Spleen (tissue), 7 donors: ENCODE results near the gene UBE2D1.

Source experiments
- POLR2AphosphoS5 ChIP-seq, 3 donors: sonication (generic); formaldehyde crosslinking; IDR thresholded peaks; one replicate each; pipeline ENCODE4 v1.5.1; 2017; ENCODE audit warnings: antibody characterized with exemption in 3 of 3
- TF ChIP-seq, protein P1 (sequence below), 11 experiments: fragments of 200-600 bp in 7 of 11; fragments of 450-650 bp in 4 of 11; sonication (generic) in 4 of 11; IDR thresholded peaks in 8 of 11; conservative IDR thresholded peaks in 3 of 11; 1 replicate in 7 of 11; 2 replicates in 4 of 11; pipeline versions ENCODE4 v1.4.0 to v1.8.0; 2016 to 2021; ENCODE audit warnings: antibody characterized with exemption in 11 of 11, inconsistent platforms in 4 of 11, mild to moderate bottlenecking in 1 of 11
- donor health status: DM: no; HTN: no; CAD: no; lungs with moderate emphysema.
- donor health status: DM: no; HTN: no; CAD: no.
- donor health status: DM: no; HTN: no; CAD: no.

DNA sequence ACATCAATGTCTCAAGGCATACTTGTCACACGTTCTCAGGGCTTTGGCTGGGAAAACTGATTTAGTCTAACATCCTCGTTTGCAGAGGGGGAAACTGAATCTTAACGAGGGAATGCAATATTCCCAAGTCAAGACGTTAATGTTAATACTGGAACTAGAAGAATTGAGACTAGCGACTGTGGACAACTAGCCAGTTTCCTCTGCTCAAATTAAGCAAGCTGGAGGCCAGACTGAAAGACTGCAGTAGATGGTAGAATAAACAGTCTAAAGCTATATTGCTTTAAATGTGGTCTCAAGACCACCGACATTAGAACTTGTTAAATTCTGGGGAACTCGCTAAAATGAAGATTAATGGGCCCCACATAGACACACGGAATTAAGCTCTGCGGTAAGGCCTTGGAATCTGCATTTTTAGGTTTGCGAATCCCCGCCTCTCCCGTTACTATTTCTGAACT, 49.8 kb downstream of the UBE2D1 start:
- TF ChIP-seq POLR2AphosphoS5 (IDR thresholded peaks at IDR 0.05): no peak
- TF ChIP-seq, protein P1, sequence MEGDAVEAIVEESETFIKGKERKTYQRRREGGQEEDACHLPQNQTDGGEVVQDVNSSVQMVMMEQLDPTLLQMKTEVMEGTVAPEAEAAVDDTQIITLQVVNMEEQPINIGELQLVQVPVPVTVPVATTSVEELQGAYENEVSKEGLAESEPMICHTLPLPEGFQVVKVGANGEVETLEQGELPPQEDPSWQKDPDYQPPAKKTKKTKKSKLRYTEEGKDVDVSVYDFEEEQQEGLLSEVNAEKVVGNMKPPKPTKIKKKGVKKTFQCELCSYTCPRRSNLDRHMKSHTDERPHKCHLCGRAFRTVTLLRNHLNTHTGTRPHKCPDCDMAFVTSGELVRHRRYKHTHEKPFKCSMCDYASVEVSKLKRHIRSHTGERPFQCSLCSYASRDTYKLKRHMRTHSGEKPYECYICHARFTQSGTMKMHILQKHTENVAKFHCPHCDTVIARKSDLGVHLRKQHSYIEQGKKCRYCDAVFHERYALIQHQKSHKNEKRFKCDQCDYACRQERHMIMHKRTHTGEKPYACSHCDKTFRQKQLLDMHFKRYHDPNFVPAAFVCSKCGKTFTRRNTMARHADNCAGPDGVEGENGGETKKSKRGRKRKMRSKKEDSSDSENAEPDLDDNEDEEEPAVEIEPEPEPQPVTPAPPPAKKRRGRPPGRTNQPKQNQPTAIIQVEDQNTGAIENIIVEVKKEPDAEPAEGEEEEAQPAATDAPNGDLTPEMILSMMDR (IDR thresholded peaks at IDR 0.05 in 8 of 11, conservative IDR thresholded peaks at IDR 0.05 in 3 of 11): no peak
